Measurements from ENCODE around the gene TTC33.

DNA sequence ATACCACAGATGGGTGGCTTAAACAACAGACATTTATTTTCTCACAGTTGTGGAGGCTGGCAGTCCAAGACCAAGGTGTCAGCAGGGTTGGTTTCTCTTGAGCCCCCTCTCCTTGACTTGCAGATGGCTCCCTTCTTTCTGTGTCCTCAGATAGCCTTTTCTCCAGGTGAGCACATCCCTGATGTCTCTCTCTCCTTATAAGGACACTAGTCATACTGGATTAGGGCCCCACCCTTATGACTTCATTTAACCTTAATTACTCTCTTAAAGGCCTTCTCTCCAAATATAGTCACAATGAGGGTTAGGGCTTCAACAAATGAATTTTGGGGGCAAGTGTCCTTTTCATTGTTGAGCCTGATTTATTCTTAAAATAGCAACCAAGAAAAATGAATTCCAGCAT is 61.3 kb downstream of the TTC33 start:
- no peak for TF ChIP-seq POLR2A (IDR thresholded peaks at IDR 0.05)
- no peak for TF ChIP-seq CTCF (IDR thresholded peaks at IDR 0.05 in 4 of 5, conservative IDR thresholded peaks at IDR 0.05 in 1 of 5)
